NCI-H2029 (cell line): ENCODE measurements around the gene ICAM3.
"Not testable (repeated sequence)": the region's sequence is repeated elsewhere in the genome, so short reads cannot be mapped to it uniquely, and the experiment has no call there.

Source experiments
- DNase-seq: peaks from one replicate; lab custom pipeline; 2025; lab: John Stamatoyannopoulos, UW

ICAM3 gene

DNA sequence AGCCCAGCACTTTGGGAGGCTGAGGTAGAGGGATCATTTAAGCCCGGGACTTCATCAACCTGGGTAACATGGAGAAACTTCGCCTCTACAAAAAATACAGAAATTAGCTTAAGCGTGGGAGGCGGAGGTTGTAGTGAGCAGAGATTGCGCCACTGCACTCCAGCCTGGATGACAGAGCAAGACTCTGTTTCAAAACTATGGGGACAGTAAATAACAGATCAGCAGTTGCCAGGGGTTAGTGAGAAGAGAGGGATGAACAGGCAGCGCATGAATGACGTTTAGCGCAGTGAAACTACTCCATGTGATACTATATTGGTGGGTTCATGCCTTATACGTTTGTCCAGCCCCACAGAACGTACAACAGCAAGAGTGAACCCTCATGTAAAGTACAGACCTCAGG, 7.1 kb upstream of the ICAM3 start:
- DNase-seq: no peak

DNA sequence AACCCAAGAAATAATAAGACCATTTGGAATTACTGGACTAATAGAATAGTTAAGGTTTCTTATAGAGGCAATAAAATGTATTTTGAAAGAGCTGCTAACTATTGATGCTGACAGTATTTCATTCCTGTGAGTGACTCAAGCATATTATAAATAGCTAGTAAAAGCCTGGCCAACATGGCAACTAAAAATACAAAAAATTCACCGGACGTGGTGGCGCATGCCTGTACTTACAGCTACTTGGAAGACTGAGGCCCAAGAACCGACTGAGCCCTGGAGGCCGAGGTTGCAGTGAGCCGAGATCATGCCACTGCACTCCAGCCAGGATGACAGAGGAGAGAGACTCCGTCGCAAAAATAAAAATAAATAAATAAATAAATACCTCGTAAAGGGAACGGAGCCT, 5.4 kb upstream of the ICAM3 start:
- DNase-seq: no peak

DNA sequence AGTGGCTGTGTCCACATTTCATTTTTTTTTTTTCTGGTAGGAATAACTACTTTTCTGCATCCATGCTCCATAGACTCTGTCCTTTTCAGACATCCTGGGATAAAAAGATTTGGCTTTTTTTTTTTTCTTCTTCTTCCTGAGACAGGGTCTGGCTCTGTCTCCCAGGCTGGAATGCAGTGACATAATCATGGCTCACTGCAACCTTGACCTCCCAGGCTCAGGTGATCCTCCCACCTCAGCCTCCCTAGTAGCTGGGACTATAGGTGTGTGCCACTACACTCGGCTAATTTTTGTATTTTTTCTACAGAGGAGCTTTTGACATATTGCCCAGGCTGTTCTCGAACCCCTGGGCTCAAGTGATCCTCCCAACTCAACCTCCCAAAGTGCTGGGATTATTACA, 4.1 kb upstream of the ICAM3 start:
- DNase-seq: no peak

DNA sequence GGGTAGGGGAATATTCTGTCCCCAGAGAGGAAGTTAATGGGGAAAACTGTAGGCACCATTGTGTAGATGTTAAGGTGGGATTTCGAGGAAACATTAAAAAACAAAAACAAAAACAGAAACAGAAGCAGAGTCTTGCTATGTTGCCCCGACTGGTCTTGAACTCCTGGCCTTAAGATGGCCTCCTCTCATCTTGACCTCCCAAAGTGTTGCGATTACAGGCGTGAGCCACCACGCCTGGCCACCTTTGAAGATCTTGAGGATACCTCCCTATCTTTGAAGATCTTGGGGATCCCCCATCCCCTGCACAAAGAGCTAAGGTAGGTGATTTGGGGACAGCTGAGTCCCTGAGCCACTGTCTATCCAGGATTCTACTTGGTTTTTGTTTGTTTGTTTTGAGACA, 553 bp upstream of the ICAM3 start:
- no peak for DNase-seq

DNA sequence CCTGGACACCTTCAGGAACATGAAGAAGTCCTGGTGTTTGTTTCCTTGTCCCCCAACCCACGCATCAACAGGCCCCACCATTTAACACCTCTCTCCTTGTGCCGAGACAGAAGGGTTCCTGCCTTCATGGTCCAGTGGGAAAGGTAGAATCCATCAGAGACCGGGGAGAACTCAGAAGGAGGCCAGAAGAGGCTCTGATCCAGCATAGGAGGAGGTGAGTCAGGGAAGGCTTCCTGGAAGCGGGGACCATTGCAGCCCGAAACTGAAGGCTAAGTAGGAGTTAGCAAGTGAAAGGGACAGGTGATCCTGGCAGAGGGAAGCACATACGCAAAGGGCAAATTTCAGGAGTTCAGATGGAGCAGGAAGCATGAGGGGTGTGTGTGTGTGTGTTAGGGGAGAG, 484 bp downstream of the ICAM3 start:
- no peak for DNase-seq

DNA sequence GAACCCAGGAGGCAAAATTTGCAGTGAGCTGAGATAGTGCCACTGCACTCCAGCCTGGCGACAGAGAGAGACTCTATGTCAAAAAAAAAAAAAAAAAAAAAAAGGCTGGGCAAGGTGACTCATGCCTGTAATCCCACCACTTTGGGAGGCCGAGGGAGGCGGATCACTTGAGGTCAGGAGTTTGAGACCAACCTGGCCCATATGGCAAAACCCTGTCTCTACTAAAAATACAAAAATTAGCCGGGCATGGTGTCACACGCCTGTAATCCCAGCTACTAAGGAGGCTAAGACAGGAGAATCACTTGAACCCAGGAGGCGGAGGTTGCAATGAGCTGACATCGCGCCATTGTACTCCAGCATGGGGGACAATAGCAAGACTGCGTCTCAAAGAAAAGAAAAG, 2.7 kb downstream of the ICAM3 start:
- DNase-seq: not testable (repeated sequence)

DNA sequence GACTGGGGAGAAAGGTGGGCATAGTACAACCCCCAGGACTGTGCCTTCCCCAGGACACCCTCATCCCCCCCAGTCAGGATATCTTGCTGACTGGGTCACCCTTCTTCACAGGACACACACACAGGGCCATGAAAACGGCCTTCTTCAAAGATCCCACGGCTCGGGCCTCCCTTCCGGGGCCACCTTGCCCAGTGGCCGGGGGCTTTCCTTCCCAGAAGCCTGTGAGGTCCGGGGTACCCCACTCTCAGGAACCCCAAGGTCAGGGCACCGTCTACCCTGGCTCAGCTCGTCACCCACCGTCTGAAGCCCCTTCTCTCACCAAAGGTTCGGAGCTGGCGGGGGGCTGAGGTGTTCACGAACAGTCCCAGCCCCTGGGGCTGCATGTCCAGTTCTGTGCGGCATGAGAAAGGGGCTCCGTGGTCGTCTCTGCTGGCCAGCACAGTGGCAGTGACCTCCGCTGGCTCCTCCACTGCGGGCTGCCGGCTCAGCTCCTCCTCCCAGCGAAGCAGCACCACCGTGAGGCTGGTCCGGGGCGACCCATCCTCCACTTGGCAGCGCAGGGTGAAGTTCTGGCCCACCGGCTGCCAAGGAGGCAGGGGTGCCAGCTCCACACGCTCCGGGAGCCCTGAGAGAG, 4.0 kb downstream of the ICAM3 start:
- no peak for DNase-seq

DNA sequence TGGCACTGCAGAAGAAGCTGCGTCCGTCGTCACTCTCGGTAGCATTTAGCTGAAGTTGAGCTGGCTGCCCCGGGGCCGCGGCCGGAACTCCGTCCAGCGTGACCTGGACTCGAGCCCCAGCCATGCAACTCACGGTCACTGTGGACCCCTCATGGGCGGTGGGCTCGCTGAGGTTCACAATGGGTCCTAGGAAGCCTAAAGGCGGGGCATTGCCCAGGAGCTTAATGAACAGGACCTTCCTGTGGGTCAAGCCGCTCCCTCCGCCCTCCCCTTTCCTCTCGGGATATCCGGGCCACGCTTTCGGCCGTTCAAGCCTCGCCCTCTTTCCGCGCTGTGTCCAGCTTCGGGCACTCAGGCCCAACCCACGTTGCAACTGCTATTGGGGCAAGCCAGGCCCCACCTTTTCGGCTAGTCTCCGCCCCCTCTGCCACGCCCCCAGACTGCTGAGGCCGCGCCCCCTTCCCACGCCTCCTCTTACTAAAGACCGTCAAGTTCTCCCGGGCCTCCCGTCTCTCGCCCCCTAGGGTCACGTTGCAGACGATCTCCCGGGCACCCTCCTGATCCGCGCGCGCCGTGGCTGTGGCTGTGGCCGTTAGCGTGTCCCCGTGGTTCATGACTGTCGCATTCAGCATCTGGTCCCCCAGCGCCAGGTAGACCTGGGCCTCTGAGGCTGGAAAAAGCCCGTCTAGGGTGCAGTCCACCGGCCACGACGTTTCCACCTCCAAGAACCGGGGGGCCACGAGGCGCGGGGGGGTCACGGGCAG, 4.7 kb downstream of the ICAM3 start:
- peak; percentile 65 for DNase-seq

DNA sequence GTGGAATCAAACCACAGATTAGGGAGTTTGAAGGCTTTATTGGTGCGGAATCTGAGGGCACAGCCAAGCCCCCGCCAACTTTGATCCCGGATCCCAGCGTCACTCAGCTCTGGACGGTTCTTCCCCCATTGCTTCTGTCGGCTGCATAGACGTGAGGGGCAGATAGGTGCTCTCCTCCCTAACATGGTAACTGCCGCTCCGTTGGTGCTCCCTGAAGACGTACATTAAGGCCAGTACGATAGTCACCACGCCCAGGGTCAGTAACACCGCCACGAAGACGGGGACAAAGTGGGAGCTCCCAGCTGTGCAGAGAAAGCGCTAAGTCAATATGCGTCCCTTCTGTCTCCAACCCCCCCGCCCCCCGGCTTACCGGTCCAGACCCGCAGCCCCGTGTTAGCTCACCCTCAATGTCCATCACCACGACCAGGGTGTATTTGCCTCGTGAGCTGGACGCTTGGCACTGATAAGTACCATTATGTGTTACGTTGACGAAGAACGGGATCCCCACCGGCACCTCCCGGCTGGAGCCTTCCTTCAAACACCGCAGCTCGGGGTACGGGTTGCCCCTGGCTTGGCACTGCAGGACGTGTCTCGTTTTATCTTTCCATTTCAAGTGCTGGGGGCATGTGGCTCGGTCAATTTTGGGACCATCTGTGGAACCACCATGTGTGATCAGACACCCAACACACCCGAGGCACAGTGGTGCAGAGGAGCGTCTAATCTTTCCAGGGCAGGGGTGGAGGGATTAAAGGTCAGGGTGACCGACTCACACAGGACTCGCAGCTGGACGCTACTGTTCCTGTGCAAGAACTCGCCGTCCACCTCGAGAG, 5.5 kb downstream of the ICAM3 start:
- DNase-seq: no peak

DNA sequence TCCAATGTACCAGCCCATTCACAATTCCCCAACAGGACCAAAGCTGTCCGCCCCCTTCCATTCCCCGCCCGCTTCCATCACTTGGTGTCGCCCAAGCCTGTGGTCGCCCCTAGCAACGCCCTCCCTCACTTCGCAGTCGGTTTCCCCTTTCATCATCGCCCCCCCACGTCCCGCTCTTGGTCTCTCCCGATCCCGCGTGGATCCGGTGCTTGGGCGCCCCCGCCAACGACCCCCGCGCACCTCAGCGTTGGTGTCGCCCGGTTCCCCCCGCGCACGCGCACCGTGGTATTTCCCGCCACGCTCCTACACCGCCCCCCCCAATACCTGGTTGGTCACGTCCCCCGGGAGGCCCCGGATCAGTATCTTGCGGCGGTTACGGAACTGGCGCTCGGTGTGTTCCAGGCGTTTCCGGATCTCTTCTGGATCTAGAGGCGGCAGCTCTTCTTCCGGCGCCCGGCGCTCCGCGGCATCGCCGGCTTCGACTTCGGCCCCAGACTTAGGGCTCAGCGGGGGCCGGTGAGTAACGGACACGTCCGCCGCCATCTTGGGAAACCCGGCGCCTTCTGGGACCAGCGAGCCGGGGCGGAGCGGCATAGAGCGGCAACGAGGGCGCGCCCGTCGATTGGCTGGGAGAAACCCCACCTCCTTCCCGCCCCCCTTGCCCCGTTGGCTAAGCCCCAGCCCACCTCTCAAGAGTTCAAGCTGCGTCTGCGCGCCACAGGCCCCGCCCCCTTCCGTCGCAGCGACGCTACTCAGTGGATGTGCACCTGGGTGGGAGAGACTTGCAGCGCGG, 6.3 kb downstream of the ICAM3 start, which contains the start of gene RAVER1:
Gene RAVER1 (minus strand): TSS at position 565 of the 793 bp plus-strand sequence. CDS start 22 bp downstream, at position 543.
- DNase-seq: peak; percentile 93

DNA sequence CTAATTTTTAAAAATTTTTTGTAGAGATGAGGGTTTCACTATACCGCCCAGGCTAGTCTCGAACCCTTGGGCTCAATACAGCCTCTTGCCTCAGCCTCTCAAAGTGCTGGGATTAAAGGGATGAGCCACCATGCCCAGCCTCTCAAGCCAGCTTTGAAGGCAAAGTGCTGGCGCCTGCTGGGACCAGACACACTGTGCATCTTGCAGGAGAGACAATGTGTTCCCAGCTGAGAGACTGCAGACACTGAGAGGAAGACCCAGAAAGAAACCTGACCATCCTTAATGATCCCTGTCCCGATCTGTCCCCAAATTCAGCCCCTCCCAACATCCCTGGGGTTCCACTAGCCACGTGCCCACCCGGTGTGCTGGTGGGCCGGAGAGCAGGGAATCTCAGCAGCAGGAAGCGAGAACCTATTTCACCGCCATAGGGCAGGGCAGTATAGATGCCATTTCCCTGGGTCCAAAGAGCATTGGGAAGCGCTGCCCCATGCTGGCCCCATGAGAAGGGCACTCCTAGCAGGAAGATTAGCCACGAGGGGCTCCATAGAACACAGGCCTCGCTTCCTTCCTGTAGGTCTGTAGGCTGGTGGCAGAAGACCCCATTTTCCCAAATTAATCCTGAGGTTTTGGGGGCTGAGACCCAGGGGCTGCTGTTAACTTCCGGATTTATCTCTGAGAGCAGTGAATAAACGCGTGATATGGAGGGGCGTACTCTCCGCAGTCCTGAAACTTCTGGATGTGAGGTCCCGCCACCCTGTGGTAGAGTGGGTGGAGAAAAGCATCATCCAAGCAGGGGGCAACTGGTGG, 7.1 kb downstream of the ICAM3 start:
- no peak for DNase-seq

DNA sequence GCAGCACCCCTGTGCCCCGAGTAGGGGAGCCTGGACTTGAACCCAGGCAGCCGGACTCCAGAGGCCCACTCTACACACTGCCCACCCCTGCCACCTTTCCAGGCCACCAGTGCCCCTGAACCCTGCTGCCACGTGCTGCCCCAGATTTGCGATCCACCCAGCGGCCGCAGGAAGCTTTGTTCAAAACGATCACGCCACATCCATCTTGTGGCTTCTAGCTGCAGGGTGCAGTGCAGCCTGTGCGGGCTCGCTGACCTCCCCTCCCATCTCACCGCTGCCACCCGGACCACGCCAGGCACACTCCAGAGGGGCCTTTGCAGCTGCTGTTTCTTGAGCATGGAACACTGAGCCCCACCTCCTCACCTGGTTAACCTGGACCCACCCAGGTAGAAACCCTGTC, 9.9 kb downstream of the ICAM3 start:
- DNase-seq: no peak

DNA sequence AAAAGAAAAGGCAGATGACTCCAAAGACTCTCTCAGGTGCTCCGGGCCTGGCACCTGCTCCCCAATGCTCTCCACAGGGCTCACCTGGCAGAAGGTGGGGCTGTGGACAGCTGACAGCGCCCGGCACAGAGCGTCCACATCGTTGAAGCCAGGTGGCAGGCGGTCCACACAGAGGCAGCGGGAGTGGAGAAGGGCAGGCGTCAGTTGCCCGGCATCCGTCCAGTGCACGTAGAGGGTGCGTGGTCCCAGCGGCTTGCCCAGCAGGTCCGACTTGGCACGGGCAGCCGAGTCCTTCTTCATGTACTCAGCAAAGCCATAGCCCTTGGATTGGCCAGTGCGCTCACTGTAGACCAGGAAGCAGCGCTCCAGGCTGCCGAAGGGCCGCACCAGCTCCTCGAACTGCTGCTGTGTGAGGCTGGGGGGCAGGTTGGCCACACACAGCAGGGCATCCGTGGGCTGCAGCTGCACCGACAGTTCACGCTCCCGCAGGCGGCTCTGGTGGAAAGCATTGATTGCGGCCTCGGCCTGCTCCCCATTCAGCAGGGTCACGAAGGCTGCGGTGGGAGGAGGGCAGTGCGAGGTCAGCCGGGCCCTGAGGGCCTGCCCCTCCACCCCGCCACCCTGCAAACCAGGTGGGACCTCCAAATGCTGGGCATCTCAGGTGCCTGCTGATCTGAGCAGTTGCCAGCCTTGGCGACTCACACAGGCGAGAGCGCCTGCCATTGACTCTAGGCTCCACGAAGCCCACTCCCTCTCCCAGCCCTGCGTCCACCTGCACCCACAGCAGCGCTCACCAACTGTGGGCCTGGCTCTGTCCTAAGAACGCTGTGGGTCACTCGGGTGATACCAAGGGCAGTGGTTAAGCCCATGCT, 10.6 kb downstream of the ICAM3 start:
- DNase-seq: no peak

DNA sequence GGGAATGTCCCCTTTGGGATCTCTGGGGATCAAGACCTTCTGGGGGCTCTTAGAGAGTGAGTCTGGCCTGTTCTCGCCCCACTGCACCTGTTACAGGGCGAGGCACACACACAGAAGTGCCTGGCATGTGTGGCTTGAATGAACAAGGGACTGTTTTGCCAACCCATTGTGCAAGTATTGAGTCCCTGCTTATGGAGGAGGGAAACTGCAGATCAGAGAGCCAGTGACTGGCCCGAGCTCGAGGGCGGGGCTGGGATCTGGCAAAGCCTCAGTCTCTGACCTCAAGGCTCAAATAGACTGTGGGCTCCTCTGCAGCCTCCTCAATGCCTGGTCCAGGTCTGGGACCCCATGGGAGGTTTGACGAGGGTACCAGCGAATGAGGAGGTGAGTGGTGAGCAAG, 11.6 kb downstream of the ICAM3 start:
- no peak for DNase-seq

DNA sequence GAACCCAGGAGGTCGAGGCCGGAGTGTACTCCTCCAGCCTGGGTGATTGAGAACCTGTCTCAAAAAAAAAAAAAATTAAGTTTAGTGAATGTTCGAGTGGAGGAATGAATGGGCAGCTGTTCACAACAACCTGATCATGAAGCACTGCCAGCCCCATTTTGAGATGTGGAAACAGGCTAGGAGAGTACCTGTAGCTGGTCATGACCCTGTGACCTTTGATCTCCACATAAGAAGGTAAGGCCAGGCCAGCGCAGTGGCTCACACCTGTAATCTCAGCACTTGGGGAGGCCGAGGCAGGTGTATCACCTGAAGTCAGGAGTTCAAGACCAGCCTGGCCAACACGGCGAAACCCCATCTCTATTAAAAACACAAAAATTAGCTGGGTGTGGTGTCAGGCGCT, 13.7 kb downstream of the ICAM3 start:
- no peak for DNase-seq

DNA sequence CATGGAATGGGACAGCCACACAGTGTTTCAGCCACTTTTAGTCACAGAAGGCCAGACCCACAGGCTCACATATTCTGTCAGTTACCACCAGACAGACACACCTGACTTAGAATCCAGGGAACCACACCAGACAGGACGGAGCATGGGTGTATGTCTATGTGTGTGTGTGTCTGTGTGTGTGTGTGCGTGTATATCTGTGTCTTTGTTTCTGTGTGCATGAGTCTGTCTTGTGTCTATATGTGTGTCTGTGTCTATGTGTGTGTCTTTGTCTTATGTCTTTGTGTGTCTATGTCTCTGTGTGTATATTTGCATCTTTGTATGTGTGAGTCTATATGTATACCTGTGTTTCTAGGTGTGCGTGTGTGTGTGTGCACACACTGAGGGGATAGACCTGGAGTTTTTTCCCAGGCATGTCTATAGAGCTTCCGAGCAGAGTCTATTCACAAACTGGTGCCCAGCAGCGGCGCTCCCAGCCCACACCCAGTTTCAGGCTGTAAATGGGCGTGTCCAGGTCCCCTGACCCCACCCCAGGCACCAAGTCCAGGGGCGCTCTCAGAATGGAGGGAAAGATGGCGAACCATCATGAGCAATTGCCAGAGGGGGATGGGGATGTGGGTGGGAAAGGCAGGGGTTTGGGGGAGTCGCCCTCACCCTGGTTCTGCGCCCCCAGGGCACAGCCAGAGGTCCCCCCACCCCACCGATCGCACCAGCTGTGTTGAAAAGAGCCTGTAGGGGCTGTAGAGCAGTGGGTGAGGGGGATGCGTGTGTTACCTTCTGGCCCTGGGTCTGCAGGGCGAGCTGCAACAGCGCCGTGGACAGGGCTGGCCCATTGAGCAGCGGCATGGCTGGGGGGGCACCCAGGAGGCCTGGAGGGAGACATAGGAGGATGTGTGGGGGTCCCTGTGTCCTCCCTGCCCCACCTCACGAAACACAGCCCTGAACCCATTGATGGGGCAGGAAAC, 17.3 kb downstream of the ICAM3 start:
- DNase-seq: no peak

DNA sequence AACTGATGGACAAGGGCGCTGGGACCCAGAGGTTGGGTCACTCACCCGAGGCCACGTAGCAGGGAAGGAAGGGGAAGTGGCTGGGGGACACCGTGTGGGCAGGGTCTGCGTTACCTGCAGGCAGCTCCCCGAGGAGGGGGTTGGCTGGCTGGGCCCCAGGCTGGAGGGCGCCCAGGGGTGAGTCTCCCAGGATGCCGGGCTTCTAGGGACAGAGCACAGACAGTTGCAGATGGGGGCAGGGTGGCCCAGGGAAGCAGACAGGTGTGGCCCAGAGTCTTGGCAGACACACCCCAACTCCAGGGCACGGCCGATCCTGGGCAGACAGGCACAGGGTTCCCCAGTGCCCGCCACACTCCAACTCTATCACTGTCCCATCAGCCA, 18.0 kb downstream of the ICAM3 start:
- DNase-seq: no peak

DNA sequence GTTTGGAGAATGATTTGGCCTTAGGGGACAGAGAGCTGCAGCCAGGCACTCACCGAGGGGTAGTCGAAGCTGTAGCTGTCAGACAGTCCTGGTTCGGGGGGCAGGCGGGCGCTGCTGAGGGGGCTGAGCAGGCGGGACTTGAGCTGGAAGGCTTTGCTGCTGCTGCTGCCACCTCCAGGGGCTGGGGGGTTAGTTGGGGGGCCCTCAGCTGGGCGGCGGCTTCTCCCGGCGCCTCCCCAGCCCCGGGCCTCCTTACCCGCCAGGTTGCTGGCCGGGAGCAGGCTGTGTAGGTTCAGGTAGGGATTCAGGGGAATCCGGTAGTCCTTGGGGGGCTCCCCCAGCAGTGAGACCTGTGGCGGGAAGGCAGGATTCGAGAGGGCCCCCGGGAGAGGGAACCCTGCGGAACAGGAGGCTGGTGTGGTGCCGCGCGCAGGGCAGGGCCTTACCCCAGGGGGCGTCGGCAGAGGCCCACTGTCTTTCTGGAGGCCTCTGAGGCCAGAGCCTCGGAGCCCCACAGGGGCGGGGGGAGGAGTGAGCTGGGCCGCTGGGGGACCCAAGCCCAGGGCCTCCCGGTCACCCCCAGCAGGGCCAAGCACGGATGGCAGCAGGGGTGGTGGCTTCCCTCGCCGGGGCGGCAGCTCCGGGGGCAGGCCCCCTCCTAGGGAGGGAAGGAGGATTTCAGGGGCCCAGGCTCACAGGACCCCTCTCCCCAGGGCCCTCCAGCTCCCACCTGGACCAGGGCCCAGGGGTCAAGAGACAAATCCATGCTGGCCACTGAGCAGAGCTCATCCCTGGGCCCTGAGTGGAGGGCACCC, 18.6 kb downstream of the ICAM3 start:
- no peak for DNase-seq
